GM23248 (cell line): ENCODE data around the gene SH2D4B. TPM values are rescaled to one million over a fixed set of nuclear protein-coding genes. Genes with fewer than 3 reads are reported as not detected.
A peak's percentile ranks its signal among the peaks of the same experiment; 100 is the strongest.

Experiments
- DNase-seq: peaks from one replicate; pipeline ENCODE4 v3.0.0-alpha.2; 2015
- H2AFZ ChIP-seq: fragments of 200-600 bp; sonication (generic); 2 replicates; pipeline ENCODE4 v1.6.1; 2016; ENCODE audit warnings: antibody characterized with exemption
- H3F3A ChIP-seq: fragments of 200-600 bp; sonication (generic); 2 replicates; pipeline ENCODE4 v1.6.1; 2016; ENCODE audit warnings: mild to moderate bottlenecking, antibody characterized with exemption, mixed run types; ENCODE audit not compliant: insufficient read depth
- H3K27ac ChIP-seq: fragments of 200-600 bp; sonication (generic); 2 replicates; pipeline ENCODE4 v1.5.1; 2016; ENCODE audit warnings: mild to moderate bottlenecking
- H3K27me3 ChIP-seq: fragments of 200-600 bp; sonication (generic); replicated peaks from 2 replicates; pipeline ENCODE4 v1.6.1; 2016; ENCODE audit warnings: mild to moderate bottlenecking; ENCODE audit not compliant: insufficient read depth
- H3K36me3 ChIP-seq: fragments of 200-600 bp; sonication (generic); 2 replicates; pipeline ENCODE4 v1.6.1; 2016; ENCODE audit warnings: low read depth, mild to moderate bottlenecking
- H3K4me1 ChIP-seq: fragments of 200-600 bp; sonication (generic); 2 replicates; pipeline ENCODE4 v1.6.1; 2016; ENCODE audit warnings: mild to moderate bottlenecking; ENCODE audit not compliant: insufficient read depth
- H3K4me2 ChIP-seq: fragments of 200-600 bp; sonication (generic); one replicate; pipeline ENCODE4 v1.6.1; 2016; ENCODE audit warnings: mild to moderate bottlenecking; ENCODE audit not compliant: unreplicated experiment
- H3K4me3 ChIP-seq: fragments of 200-600 bp; sonication (generic); 2 replicates; pipeline ENCODE4 v1.5.1; 2016; ENCODE audit warnings: mild to moderate bottlenecking
- H3K79me2 ChIP-seq: fragments of 200-600 bp; sonication (generic); 2 replicates; pipeline ENCODE4 v1.6.1; 2016; ENCODE audit warnings: mild to moderate bottlenecking; ENCODE audit not compliant: insufficient read depth
- H3K9ac ChIP-seq: fragments of 200-600 bp; sonication (generic); 2 replicates; pipeline ENCODE4 v1.6.1; 2016; ENCODE audit warnings: mild to moderate bottlenecking
- H3K9me2 ChIP-seq: fragments of 200-600 bp; sonication (generic); 2 replicates; pipeline ENCODE4 v1.6.1; 2016; ENCODE audit warnings: mixed run types, mild to moderate bottlenecking, moderate library complexity; ENCODE audit not compliant: insufficient read depth
- H3K9me3 ChIP-seq: fragments of 200-600 bp; sonication (generic); one replicate; pipeline ENCODE4 v1.6.1; 2017; ENCODE audit warnings: low read depth
- H4K20me1 ChIP-seq: fragments of 200-600 bp; sonication (generic); 2 replicates; pipeline ENCODE4 v1.6.0; 2016; ENCODE audit not compliant: insufficient read depth
- EZH2 ChIP-seq: fragments of 200-600 bp; sonication (generic); IDR thresholded peaks from 2 replicates; pipeline ENCODE4 v1.6.1; 2018; ENCODE audit warnings: antibody characterized with exemption, mild to moderate bottlenecking; ENCODE audit not compliant: insufficient read depth, poor library complexity, severe bottlenecking
- EZH2phosphoT487 ChIP-seq: fragments of 200-600 bp; sonication (generic); IDR thresholded peaks from 2 replicates; pipeline ENCODE4 v1.6.1; 2018; ENCODE audit warnings: antibody characterized with exemption, moderate library complexity, mild to moderate bottlenecking, low read depth; ENCODE audit not compliant: insufficient read depth
- WGBS, 2 experiments: methylation state at CpG; one replicate each; pipeline ENCODE4 v1.1.6; 2015 to 2017; ENCODE audit warnings: low lambda C conversion rate in 2 of 2, low coverage in 1 of 2; ENCODE audit errors: missing lambda C conversion rate in 2 of 2; 5-methylcytosine and 5-hydroxymethylcytosine counted together
- in situ Hi-C: fragments of 300-500 bp; cut with MboI; formaldehyde crosslinking; loops from 2 replicates; pipeline ENCODE4 v1.15.0; 2020
- polyA plus RNA-seq: library from polyadenylated mRNA; unstranded; fragments of >200 nt; fragmentation: Nextera tagmentation; extraction: Ambion mirVana; gene quantifications from 2 replicates; pipeline ENCODE4 v1.2.1, GENCODE V29; 2016
- total RNA-seq: library from RNA; depleted of rRNA; stranded (reverse); fragments of >200 nt; shearing (Covaris generic); gene quantifications from 2 replicates; pipeline ENCODE4 v1.2.3, GENCODE V29; 2014

SH2D4B gene
- total and polyA plus RNA-seq, 2 experiments from 2014 or later: not detected

GRCh38 chr10:80590585-80591125 lies 53.0 kb downstream of the SH2D4B start:
- Histone ChIP-seq H3K9me3 (no peaks in the 10 kb centered on the region), H4K20me1 (no peaks in the 10 kb centered on the region), H3K9ac (no peak overlapping the region), H2AFZ (no peak overlapping the region), H3K4me1 (no peaks in the 10 kb centered on the region), H3K4me3 (no peak overlapping the region), H3K4me2 (no peak overlapping the region), H3K9me2 (no peaks in the 10 kb centered on the region), H3K79me2 (no peaks in the 10 kb centered on the region), H3K27me3 (no peaks in the 10 kb centered on the region), H3F3A (no peaks in the 10 kb centered on the region), H3K27ac (no peak overlapping the region), H3K36me3 (no peaks in the 10 kb centered on the region)
- TF ChIP-seq EZH2: no peak
- no peak for TF ChIP-seq EZH2phosphoT487
- in situ Hi-C loops: no loop called here
- WGBS, 2 experiments: 67 to 75% methylated on average over 3 of the region's 3 CpGs
- DNase-seq: no peak

GRCh38 chr10:80596391-80597257 lies 58.9 kb downstream of the SH2D4B start:
- WGBS, 2 experiments: 59 to 61% methylated on average over 15 of the region's 15 CpGs
- TF ChIP-seq EZH2phosphoT487 (no peak), EZH2 (no peak)
- no peak overlapping the region for H3K9ac ChIP-seq
- no peak overlapping the region for H3K4me2 ChIP-seq
- no peaks in the 10 kb centered on the region for H3K79me2 ChIP-seq
- DNase-seq: peak; percentile 47
- H3K4me3 ChIP-seq: no peak overlapping the region
- no peaks in the 10 kb centered on the region for H4K20me1 ChIP-seq
- no peak overlapping the region for H2AFZ ChIP-seq
- no peaks in the 10 kb centered on the region for H3K9me2 ChIP-seq
- H3K4me1 ChIP-seq: no peaks in the 10 kb centered on the region
- no peak overlapping the region for H3K27ac ChIP-seq
- H3F3A ChIP-seq: no peaks in the 10 kb centered on the region
- H3K9me3 ChIP-seq: no peaks in the 10 kb centered on the region
- H3K36me3 ChIP-seq: no peaks in the 10 kb centered on the region
- no peaks in the 10 kb centered on the region for H3K27me3 ChIP-seq
- in situ Hi-C loops: no loop called here

- no peaks in the 10 kb centered on the region for H3K9me2 ChIP-seq
- no peak overlapping the region for H3K27ac ChIP-seq
- H3K4me1 ChIP-seq: no peaks in the 10 kb centered on the region
- H3K4me3 ChIP-seq: no peak overlapping the region
- no peaks in the 10 kb centered on the region for H3K36me3 ChIP-seq
- in situ Hi-C loops: no loop called here
- DNase-seq: no peak
- no peak overlapping the region for H2AFZ ChIP-seq
- H3K9me3 ChIP-seq: no peaks in the 10 kb centered on the region
- no peaks in the 10 kb centered on the region for H3K27me3 ChIP-seq
- no peak overlapping the region for H3K4me2 ChIP-seq
- no peaks in the 10 kb centered on the region for H3F3A ChIP-seq
- H3K9ac ChIP-seq: no peak overlapping the region
- 43 to 46% methylated on average over 3 of the region's 3 CpGs for WGBS, 2 experiments
- no peaks in the 10 kb centered on the region for H4K20me1 ChIP-seq
- TF ChIP-seq EZH2: no peak
- no peak for TF ChIP-seq EZH2phosphoT487
- no peaks in the 10 kb centered on the region for H3K79me2 ChIP-seq
Measured at GRCh38 chr10:80598084-80598798, 60.5 kb downstream of the SH2D4B start.

GRCh38 chr10:80598951-80599350 lies 61.2 kb downstream of the SH2D4B start:
- no peaks in the 10 kb centered on the region for H3F3A ChIP-seq
- H3K9me3 ChIP-seq: no peaks in the 10 kb centered on the region
- no peaks in the 10 kb centered on the region for H3K36me3 ChIP-seq
- no peak overlapping the region for H3K4me2 ChIP-seq
- no peak overlapping the region for H2AFZ ChIP-seq
- WGBS, 2 experiments: 61 to 66% methylated on average over 6 of the region's 6 CpGs
- no peak for DNase-seq
- no peaks in the 10 kb centered on the region for H4K20me1 ChIP-seq
- TF ChIP-seq EZH2 (no peak), EZH2phosphoT487 (no peak)
- H3K9me2 ChIP-seq: no peaks in the 10 kb centered on the region
- no peaks in the 10 kb centered on the region for H3K79me2 ChIP-seq
- no peak overlapping the region for H3K9ac ChIP-seq
- H3K27me3 ChIP-seq: no peaks in the 10 kb centered on the region
- no peak overlapping the region for H3K4me3 ChIP-seq
- no peaks in the 10 kb centered on the region for H3K4me1 ChIP-seq
- no peak overlapping the region for H3K27ac ChIP-seq
- in situ Hi-C loops: no loop called here
